CD14-positive monocyte (primary cell): Measurements from ENCODE around the gene RAPGEF1. TPM values are rescaled to one million over a fixed set of nuclear protein-coding genes. Genes with fewer than 3 reads are reported as not detected.

Experiments used
- DNase-seq, 3 donors: peaks; one replicate each; pipeline ENCODE4 v3.0.0-alpha.2; 2011 to 2022
- H2AFZ ChIP-seq: 2 replicates; pipeline ENCODE4 v1.6.0; 2012; ENCODE audit warnings: mild to moderate bottlenecking, low read depth, low read length, inconsistent platforms; ENCODE audit not compliant: insufficient read depth, poor library complexity, severe bottlenecking
- H3K27ac ChIP-seq, 2 donors: 1 replicate in 1 of 2; 2 replicates in 1 of 2; pipeline ENCODE4 v1.5.1; 2012 to 2013; ENCODE audit warnings: low read length in 2 of 2, control low read depth in 1 of 2, inconsistent platforms in 1 of 2, low read depth in 1 of 2, mild to moderate bottlenecking in 1 of 2
- H3K27me3 ChIP-seq, 2 donors: one replicate each; pipeline versions ENCODE4 v1.6.0 to v1.6.1; 2011 to 2013; ENCODE audit warnings: low read length in 2 of 2; ENCODE audit not compliant: control insufficient read depth in 2 of 2, insufficient read depth in 2 of 2
- H3K36me3 ChIP-seq, 2 donors: replicated peaks in 1 of 2; 1 replicate in 1 of 2; 2 replicates in 1 of 2; pipeline versions ENCODE4 v1.5.1 to v1.6.1; 2012 to 2013; ENCODE audit warnings: low read length in 2 of 2, control low read depth in 1 of 2, inconsistent platforms in 1 of 2, mild to moderate bottlenecking in 1 of 2; ENCODE audit not compliant: insufficient read depth in 2 of 2, control insufficient read depth in 1 of 2
- H3K4me1 ChIP-seq, 2 donors: 1 replicate in 1 of 2; 2 replicates in 1 of 2; pipeline versions ENCODE4 v1.5.1 to v1.6.1; 2012 to 2013; ENCODE audit warnings: low read length in 2 of 2, control low read depth in 1 of 2, inconsistent platforms in 1 of 2, mild to moderate bottlenecking in 1 of 2, moderate library complexity in 1 of 2; ENCODE audit not compliant: insufficient read depth in 2 of 2, control insufficient read depth in 1 of 2
- H3K4me2 ChIP-seq: replicated peaks from 2 replicates; pipeline ENCODE3; 2012; ENCODE audit warnings: low read length, moderate library complexity, mild to moderate bottlenecking; ENCODE audit not compliant: poor library complexity, severe bottlenecking; ENCODE audit errors: extremely low read depth
- H3K4me3 ChIP-seq, 3 experiments: fragments of 200-600 bp in 1 of 3; sonication (generic) in 1 of 3; replicated peaks in 1 of 3; 1 replicate in 2 of 3; 2 replicates in 1 of 3; pipeline ENCODE4 v1.5.1; 2011 to 2013; ENCODE audit warnings: low read length in 3 of 3, mild to moderate bottlenecking in 3 of 3, control low read depth in 2 of 3, low read depth in 2 of 3, inconsistent platforms in 1 of 3, moderate library complexity in 1 of 3
- H3K79me2 ChIP-seq: 2 replicates; pipeline ENCODE4 v1.6.0; 2012; ENCODE audit warnings: mild to moderate bottlenecking, control low read depth, inconsistent platforms, low read length, moderate library complexity; ENCODE audit not compliant: insufficient read depth
- H3K9ac ChIP-seq: 2 replicates; pipeline ENCODE4 v1.6.0; 2017; ENCODE audit warnings: low read length, mild to moderate bottlenecking; ENCODE audit not compliant: insufficient read depth, poor library complexity, severe bottlenecking
- H3K9me3 ChIP-seq, 2 donors: replicated peaks in 1 of 2; 1 replicate in 1 of 2; 2 replicates in 1 of 2; pipeline versions ENCODE4 v1.5.1 to v1.6.1; 2012 to 2013; ENCODE audit warnings: low read length in 2 of 2, control low read depth in 1 of 2; ENCODE audit not compliant: control insufficient read depth in 1 of 2, insufficient read depth in 1 of 2
- H4K20me1 ChIP-seq: 2 replicates; pipeline ENCODE4 v1.6.0; 2012; ENCODE audit warnings: mild to moderate bottlenecking, low read length, control low read depth, moderate library complexity; ENCODE audit not compliant: insufficient read depth
- H3K27ac Mint-ChIP-seq, 7 donors: one replicate each; pipeline ENCODE4 v1.8.0; 2020; ENCODE audit warnings: mild to moderate bottlenecking in 7 of 7, mixed read lengths in 7 of 7, moderate library complexity in 6 of 7, inconsistent platforms in 2 of 7
- H3K27me3 Mint-ChIP-seq, 3 donors: one replicate each; pipeline ENCODE4 v1.8.0; 2021 to 2022; ENCODE audit warnings: low read depth in 3 of 3, mild to moderate bottlenecking in 3 of 3, mixed read lengths in 3 of 3, moderate library complexity in 3 of 3, inconsistent platforms in 1 of 3
- H3K36me3 Mint-ChIP-seq, 2 donors: one replicate each; pipeline ENCODE4 v1.8.0; 2020; ENCODE audit warnings: mixed read lengths in 2 of 2, inconsistent platforms in 1 of 2, mild to moderate bottlenecking in 1 of 2
- H3K4me1 Mint-ChIP-seq: one replicate; pipeline ENCODE4 v1.8.0; 2020; ENCODE audit warnings: mild to moderate bottlenecking, mixed read lengths
- H3K4me3 Mint-ChIP-seq, 2 donors: one replicate each; pipeline ENCODE4 v1.8.0; 2020; ENCODE audit warnings: mild to moderate bottlenecking in 2 of 2, mixed read lengths in 2 of 2, moderate library complexity in 1 of 2
- H3K9me3 Mint-ChIP-seq, 7 donors: one replicate each; pipeline ENCODE4 v1.8.0; 2020 to 2022; ENCODE audit warnings: mixed read lengths in 7 of 7, mild to moderate bottlenecking in 6 of 7, moderate library complexity in 6 of 7, inconsistent platforms in 2 of 7
- CTCF ChIP-seq: fragments of 200-600 bp; IDR thresholded peaks from one replicate; pipeline ENCODE4 v1.8.0; 2022; ENCODE audit warnings: antibody characterized with exemption, mild to moderate bottlenecking
- WGBS: methylation state at CpG from one replicate; pipeline ENCODE4 v1.1.5; 2013; ENCODE audit warnings: missing lambda C conversion rate; ENCODE audit not compliant: insufficient coverage; 5-methylcytosine and 5-hydroxymethylcytosine counted together
- intact Hi-C, 2 donors: fragments of 100-400 bp; cut with micrococcal nuclease; formaldehyde crosslinking; loops; one replicate each; pipeline versions ENCODE4 v1.15.0 to v1.15.1; 2023
- polyA plus RNA-seq, 3 donors: library from polyadenylated mRNA; depleted of rRNA in 1 of 3; unstranded in 2 of 3; stranded (reverse) in 1 of 3; fragments of 300-500 nt in 2 of 3; fragments of >200 nt in 1 of 3; fragmentation: Illumina TruSeq in 2 of 3; gene quantifications; 1 replicate in 2 of 3; 2 replicates in 1 of 3; pipeline ENCODE4 v1.2.3, GENCODE V29; 2012 to 2021

The RAPGEF1 gene
- polyA plus RNA-seq, 3 donors = 1.7 to 71.7 (median 3.0) TPM

GRCh38 chr9:131676431-131676972 is 63.4 kb downstream of the RAPGEF1 start:
- H3K36me3 Mint-ChIP-seq = peaks cover 32 to 57% of the 10 kb centered on the region in 2 donors
- no peak overlapping the region for H3K4me2 ChIP-seq
- H3K4me3 ChIP-seq = no peak overlapping the region
- peak overlapping the region in 1 of 2 donors; percentile 77 for H3K27ac ChIP-seq
- no peaks in the 10 kb centered on the region for H3K36me3 ChIP-seq
- H3K4me1 ChIP-seq = peaks cover 48 to 53% of the 10 kb centered on the region in 2 donors
- TF ChIP-seq CTCF = no peak
- no peaks in the 10 kb centered on the region for H3K9me3 Mint-ChIP-seq
- peaks cover 0 to 1% (median 0%) of the 10 kb centered on the region in 3 donors for H3K27me3 Mint-ChIP-seq
- no peak overlapping the region for H2AFZ ChIP-seq
- peak overlapping the region in 6 of 7 donors; percentile 24 to 96 (median 60) for H3K27ac Mint-ChIP-seq
- H3K79me2 ChIP-seq = peaks cover 95% of the 10 kb centered on the region
- no peak overlapping the region for H3K4me3 Mint-ChIP-seq
- peaks cover 23% of the 10 kb centered on the region for H4K20me1 ChIP-seq
- H3K27me3 ChIP-seq = no peaks in the 10 kb centered on the region
- no peak overlapping the region for H3K9ac ChIP-seq
- intact Hi-C loops = no loop called here
- no peak for DNase-seq
- H3K9me3 ChIP-seq = no peaks in the 10 kb centered on the region
- WGBS = 70% methylated on average over 4 of the region's 6 CpGs
- H3K4me1 Mint-ChIP-seq = peaks cover 68% of the 10 kb centered on the region

- Histone ChIP-seq H2AFZ (no peak overlapping the region), H3K4me2 (peak overlapping the region; percentile 12), H3K4me3 (no peak overlapping the region), H3K9me3 (no peaks in the 10 kb centered on the region), H3K4me1 (peaks cover 48 to 58% of the 10 kb centered on the region in 2 donors), H3K27me3 (no peaks in the 10 kb centered on the region), H3K79me2 (peaks cover 97% of the 10 kb centered on the region), H3K27ac (peak overlapping the region; percentile 6 to 77), H4K20me1 (peaks cover 27% of the 10 kb centered on the region), H3K36me3 (no peaks in the 10 kb centered on the region), H3K9ac (no peak overlapping the region)
- DNase-seq = peak in 2 of 3 donors; percentile 37 to 61
- Mint-ChIP-seq H3K27me3 (no peaks in the 10 kb centered on the region), H3K27ac (peak overlapping the region; percentile 60 to 96 (median 68)), H3K4me1 (peaks cover 73% of the 10 kb centered on the region), H3K36me3 (peaks cover 33 to 57% of the 10 kb centered on the region in 2 donors), H3K4me3 (peak overlapping the region in 1 of 2 donors; percentile 6), H3K9me3 (no peaks in the 10 kb centered on the region)
- no peak for TF ChIP-seq CTCF
- no CpG with 5 or more reads among the region's 6 CpGs for WGBS
- intact Hi-C loops = no loop called here
These were observed 64.3 kb downstream of the RAPGEF1 start for GRCh38 chr9:131675437-131676022.
